IMR-90 (cell line): Measurements from ENCODE around the gene IFT52. TPM values are rescaled to one million over a fixed set of nuclear protein-coding genes. Genes with fewer than 3 reads are reported as not detected.

Experiments
- ATAC-seq: fragments of 200-7000 bp; cut with Tn5 transposase; 2 replicates; pipeline ENCODE4 v1.9.1; 2020; ENCODE audit warnings: low read depth, mild to moderate bottlenecking, moderate library complexity
- BruUV-seq: library from RNA; stranded (reverse); fragments of 400-500 nt; replicated peaks from 2 replicates; lab custom pipeline; 2021; lab: Mats Ljungman, UMichigan
- CTCF ChIA-PET: fragments of 300-600 bp; formaldehyde crosslinking; extraction: SDS; loops from one replicate; lab custom pipeline; 2021; ENCODE audit warnings: antibody characterized with exemption; lab: Yijun Ruan, JAX
- POLR2A ChIA-PET: fragments of 300-600 bp; sonication (Branson Sonifier 250); formaldehyde crosslinking; loops from one replicate; lab custom pipeline; 2022; ENCODE audit warnings: antibody characterized with exemption; ENCODE audit not compliant: unreplicated experiment; lab: Charles Lee
- DNase-seq: peaks from one replicate; pipeline ENCODE4 v3.0.0; 2013
- H2AFZ ChIP-seq: replicated peaks from 2 replicates; pipeline ENCODE3; 2013; ENCODE audit warnings: low read length, mild to moderate bottlenecking; ENCODE audit not compliant: poor library complexity
- H2AK5ac ChIP-seq: 2 replicates; pipeline ENCODE4 v1.6.1; 2013; ENCODE audit warnings: low read depth, low read length, inconsistent platforms
- H2AK9ac ChIP-seq: replicated peaks from 2 replicates; pipeline ENCODE3; 2013; ENCODE audit warnings: mild to moderate bottlenecking, low read depth, low read length, moderate library complexity; ENCODE audit not compliant: poor library complexity
- H2BK120ac ChIP-seq: 2 replicates; pipeline ENCODE4 v1.6.1; 2013; ENCODE audit warnings: low read depth, low read length, inconsistent platforms
- H2BK15ac ChIP-seq: 3 replicates; pipeline ENCODE4 v1.6.1; 2013; ENCODE audit warnings: low read depth, low read length, inconsistent platforms
- H2BK20ac ChIP-seq: 2 replicates; pipeline ENCODE4 v1.6.1; 2013; ENCODE audit warnings: low read depth, mild to moderate bottlenecking, inconsistent platforms, low read length, moderate library complexity
- H2BK5ac ChIP-seq: 2 replicates; pipeline ENCODE4 v1.6.1; 2013; ENCODE audit warnings: mild to moderate bottlenecking, low read depth, low read length, inconsistent platforms; ENCODE audit not compliant: poor library complexity, severe bottlenecking
- H3K14ac ChIP-seq: replicated peaks from 2 replicates; pipeline ENCODE4 v1.6.1; 2013; ENCODE audit warnings: low read depth, low read length, inconsistent platforms
- H3K18ac ChIP-seq: 2 replicates; pipeline ENCODE4 v1.6.1; 2013; ENCODE audit warnings: low read depth, low read length, control low read depth
- H3K23ac ChIP-seq: 2 replicates; pipeline ENCODE4 v1.6.1; 2013; ENCODE audit warnings: low read depth, low read length, inconsistent platforms
- H3K27ac ChIP-seq: 2 replicates; pipeline ENCODE4 v1.5.1; 2013; ENCODE audit warnings: mild to moderate bottlenecking, control low read depth, low read length; ENCODE audit not compliant: insufficient read depth
- H3K27me3 ChIP-seq: 2 replicates; pipeline ENCODE4 v1.6.1; 2013; ENCODE audit warnings: low read length; ENCODE audit not compliant: control insufficient read depth, insufficient read depth
- H3K36me3 ChIP-seq: 2 replicates; pipeline ENCODE4 v1.6.1; 2013; ENCODE audit warnings: low read length, mixed read lengths; ENCODE audit not compliant: control insufficient read depth, insufficient read depth
- H3K4ac ChIP-seq: 2 replicates; pipeline ENCODE4 v1.6.1; 2013; ENCODE audit warnings: low read depth, low read length, inconsistent platforms
- H3K4me1 ChIP-seq: 2 replicates; pipeline ENCODE4 v1.6.1; 2013; ENCODE audit warnings: low read length, mixed read lengths; ENCODE audit not compliant: control insufficient read depth, insufficient read depth
- H3K4me2 ChIP-seq: 2 replicates; pipeline ENCODE4 v1.6.1; 2013; ENCODE audit warnings: low read depth, mild to moderate bottlenecking, control low read depth, low read length, moderate library complexity
- H3K4me3 ChIP-seq: 2 replicates; pipeline ENCODE4 v1.5.1; 2013; ENCODE audit warnings: low read depth, mild to moderate bottlenecking, control low read depth, low read length, moderate library complexity; ENCODE audit not compliant: insufficient read depth
- H3K56ac ChIP-seq: 2 replicates; pipeline ENCODE4 v1.6.1; 2013; ENCODE audit warnings: low read length, inconsistent platforms; ENCODE audit not compliant: insufficient read depth; ENCODE audit errors: extremely low read depth
- H3K79me1 ChIP-seq, 2 experiments: 2 replicates each; pipeline ENCODE4 v1.6.1; 2013; ENCODE audit warnings: low read length in 2 of 2, inconsistent platforms in 1 of 2, low read depth in 1 of 2
- H3K9ac ChIP-seq: 2 replicates; pipeline ENCODE4 v1.6.1; 2013; ENCODE audit warnings: low read depth, low read length, control low read depth
- H3K9me1 ChIP-seq: 2 replicates; pipeline ENCODE4 v1.6.1; 2013; ENCODE audit warnings: low read length, inconsistent platforms; ENCODE audit not compliant: insufficient read depth
- H3K9me3 ChIP-seq: 2 replicates; pipeline ENCODE4 v1.6.1; 2013; ENCODE audit warnings: low read length; ENCODE audit not compliant: control insufficient read depth, insufficient read depth
- H4K20me1 ChIP-seq: 2 replicates; pipeline ENCODE4 v1.6.1; 2013; ENCODE audit warnings: low read length, inconsistent platforms; ENCODE audit not compliant: insufficient read depth
- H4K5ac ChIP-seq: 2 replicates; pipeline ENCODE4 v1.6.1; 2013; ENCODE audit warnings: mild to moderate bottlenecking, low read depth, low read length, control low read depth
- H4K8ac ChIP-seq, 2 experiments: 2 replicates each; pipeline ENCODE4 v1.6.1; 2013; ENCODE audit warnings: low read depth in 2 of 2, low read length in 2 of 2, control low read depth in 1 of 2, inconsistent platforms in 1 of 2
- H4K91ac ChIP-seq: 2 replicates; pipeline ENCODE4 v1.6.1; 2013; ENCODE audit warnings: low read depth, low read length, inconsistent platforms; ENCODE audit not compliant: insufficient read depth
- CEBPB ChIP-seq: IDR thresholded peaks from 2 replicates; pipeline ENCODE4 v1.6.1; 2012; ENCODE audit warnings: low read depth, low read length, improper control_type of control experiment
- CHD1 ChIP-seq: IDR thresholded peaks from 2 replicates; pipeline ENCODE4 v1.6.1; 2012; ENCODE audit warnings: low read depth, low read length, improper control_type of control experiment
- FOS ChIP-seq: fragments of 150-350 bp; IDR thresholded peaks from 2 replicates; pipeline ENCODE4 v1.6.1; 2016; ENCODE audit warnings: low read depth, low read length
- MAZ ChIP-seq: IDR thresholded peaks from 2 replicates; pipeline ENCODE4 v1.6.1; 2012; ENCODE audit warnings: low read depth, mild to moderate bottlenecking, low read length, improper control_type of control experiment, moderate library complexity, borderline replicate concordance
- MXI1 ChIP-seq: IDR thresholded peaks from 2 replicates; pipeline ENCODE4 v1.6.1; 2012; ENCODE audit warnings: low read depth, mild to moderate bottlenecking, low read length, moderate library complexity, borderline replicate concordance
- NFE2L2 ChIP-seq: fragments of 150-350 bp; IDR thresholded peaks from 2 replicates; pipeline ENCODE4 v1.6.1; 2016; ENCODE audit warnings: low read depth, mild to moderate bottlenecking, low read length
- POLR2A ChIP-seq: IDR thresholded peaks from 2 replicates; pipeline ENCODE4 v1.6.1; 2012; ENCODE audit warnings: mild to moderate bottlenecking, low read depth, low read length
- RAD21 ChIP-seq: IDR thresholded peaks from 2 replicates; pipeline ENCODE4 v1.6.1; 2012; ENCODE audit warnings: low read length, improper control_type of control experiment
- WGBS, 2 experiments: methylation state at CpG; one replicate each; pipeline versions ENCODE4 v1.1.5 to v1.1.7; 2013; ENCODE audit warnings: missing lambda C conversion rate in 2 of 2; ENCODE audit not compliant: insufficient read length in 1 of 2; ENCODE audit errors: extremely low coverage in 2 of 2; 5-methylcytosine and 5-hydroxymethylcytosine counted together
- dilution Hi-C: fragments of 300-500 bp; cut with HindIII; formaldehyde crosslinking; loops from one replicate; pipeline ENCODE4 v1.14.3; 2018; ENCODE audit warnings: low sequenced_read_pairs; ENCODE audit not compliant: unreplicated experiment
- in situ Hi-C: fragments of 300-500 bp; cut with MboI; formaldehyde crosslinking; loops from 3 replicates; pipeline ENCODE4 v1.14.3; 2019; ENCODE audit warnings: low sequenced_read_pairs, inconsistent platforms, mixed read lengths
- intact Hi-C: fragments of 100-400 bp; cut with micrococcal nuclease; formaldehyde crosslinking; loops from 2 replicates; pipeline ENCODE4 v1.10.0; 2022
- polyA plus RNA-seq, 3 experiments: library from polyadenylated mRNA; depleted of rRNA; stranded (reverse); fragments of >200 nt; gene quantifications; 2 replicates each; pipeline ENCODE4 v1.2.3, GENCODE V29; 2012; ENCODE audit warnings: low replicate concordance in 1 of 3
- total RNA-seq: library from RNA; depleted of rRNA; stranded (reverse); fragments of >200 nt; gene quantifications from 2 replicates; pipeline ENCODE4 v1.2.3, GENCODE V29; 2012
- TF ChIP-seq, protein P1 (sequence below): conservative IDR thresholded peaks from 2 replicates; pipeline ENCODE4 v1.5.1; 2012; ENCODE audit warnings: mild to moderate bottlenecking, low read depth, low read length, improper control_type of control experiment
- TF ChIP-seq, protein P2 (sequence below): fragments of 150-350 bp; IDR thresholded peaks from 2 replicates; pipeline ENCODE4 v1.6.1; 2016; ENCODE audit warnings: low read depth, mild to moderate bottlenecking, low read length, moderate library complexity, borderline replicate concordance

IFT52 gene
- total and polyA plus RNA-seq, 2 of the 4 experiments (the other 2 are of a cell fraction): 31.2 to 55.6 TPM

DNA sequence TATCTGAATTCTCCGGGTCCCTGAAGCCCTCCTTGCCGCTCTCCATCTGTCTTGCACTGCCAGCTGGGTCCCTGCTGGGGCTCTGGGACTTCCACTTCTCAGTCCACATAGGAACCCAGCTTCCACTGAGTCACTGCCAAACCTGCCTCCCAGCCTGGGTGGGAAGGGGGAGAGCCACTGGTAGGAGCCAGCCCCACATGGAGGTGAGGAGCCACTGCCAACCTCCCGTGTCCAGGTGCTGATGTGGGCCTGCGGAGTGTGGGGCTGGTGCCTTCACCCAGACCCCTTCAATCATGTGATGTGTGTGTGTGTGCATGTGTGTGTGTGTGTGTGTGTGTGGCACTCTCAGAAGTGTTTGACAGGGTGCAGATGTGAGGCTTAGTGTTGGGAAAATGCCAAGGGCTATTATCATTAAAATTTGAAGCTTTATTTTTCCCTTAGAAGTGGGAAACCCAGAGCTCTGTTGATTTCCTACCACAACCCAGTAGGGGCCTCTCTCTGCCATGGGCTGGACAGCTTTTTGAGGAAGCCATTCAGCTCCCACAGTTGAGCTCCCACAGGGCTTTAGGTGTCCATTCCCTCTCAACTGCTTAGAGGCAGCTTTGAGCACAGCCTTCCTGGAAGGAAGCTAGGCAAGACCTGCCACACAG, 41.2 kb upstream of the IFT52 start:
- Histone ChIP-seq H4K5ac (no peak overlapping the region), H4K20me1 (no peaks in the 10 kb centered on the region), H3K4me2 (no peak overlapping the region), H3K18ac (no peak overlapping the region), H3K27ac (no peak overlapping the region), H2BK15ac (no peak overlapping the region), H2BK120ac (no peak overlapping the region), H2AK9ac (no peak overlapping the region), H3K36me3 (no peaks in the 10 kb centered on the region), H3K9me3 (peaks cover 6% of the 10 kb centered on the region), H3K56ac (no peak overlapping the region), H3K4me3 (no peak overlapping the region), H3K4ac (no peak overlapping the region), H3K14ac (no peak overlapping the region), H4K8ac (no peak overlapping the region), H3K9ac (no peak overlapping the region), H2BK20ac (no peak overlapping the region), H3K4me1 (no peaks in the 10 kb centered on the region), H3K9me1 (no peaks in the 10 kb centered on the region), H3K27me3 (no peaks in the 10 kb centered on the region; the same call in 1 of the 2 replicates), H2BK5ac (no peak overlapping the region), H2AK5ac (no peak overlapping the region), H4K91ac (no peak overlapping the region), H2AFZ (no peak overlapping the region), H3K79me1 (no peaks in the 10 kb centered on the region), H3K23ac (no peak overlapping the region)
- no CpG with 5 or more reads among the region's 4 CpGs for WGBS, 2 experiments
- TF ChIP-seq, protein P1, sequence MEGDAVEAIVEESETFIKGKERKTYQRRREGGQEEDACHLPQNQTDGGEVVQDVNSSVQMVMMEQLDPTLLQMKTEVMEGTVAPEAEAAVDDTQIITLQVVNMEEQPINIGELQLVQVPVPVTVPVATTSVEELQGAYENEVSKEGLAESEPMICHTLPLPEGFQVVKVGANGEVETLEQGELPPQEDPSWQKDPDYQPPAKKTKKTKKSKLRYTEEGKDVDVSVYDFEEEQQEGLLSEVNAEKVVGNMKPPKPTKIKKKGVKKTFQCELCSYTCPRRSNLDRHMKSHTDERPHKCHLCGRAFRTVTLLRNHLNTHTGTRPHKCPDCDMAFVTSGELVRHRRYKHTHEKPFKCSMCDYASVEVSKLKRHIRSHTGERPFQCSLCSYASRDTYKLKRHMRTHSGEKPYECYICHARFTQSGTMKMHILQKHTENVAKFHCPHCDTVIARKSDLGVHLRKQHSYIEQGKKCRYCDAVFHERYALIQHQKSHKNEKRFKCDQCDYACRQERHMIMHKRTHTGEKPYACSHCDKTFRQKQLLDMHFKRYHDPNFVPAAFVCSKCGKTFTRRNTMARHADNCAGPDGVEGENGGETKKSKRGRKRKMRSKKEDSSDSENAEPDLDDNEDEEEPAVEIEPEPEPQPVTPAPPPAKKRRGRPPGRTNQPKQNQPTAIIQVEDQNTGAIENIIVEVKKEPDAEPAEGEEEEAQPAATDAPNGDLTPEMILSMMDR: no peak
- TF ChIP-seq POLR2A (no peak), MXI1 (no peak), RAD21 (no peak), CEBPB (no peak), MAZ (no peak), NFE2L2 (no peak), FOS (no peak), CHD1 (no peak)
- TF ChIP-seq, protein P2, sequence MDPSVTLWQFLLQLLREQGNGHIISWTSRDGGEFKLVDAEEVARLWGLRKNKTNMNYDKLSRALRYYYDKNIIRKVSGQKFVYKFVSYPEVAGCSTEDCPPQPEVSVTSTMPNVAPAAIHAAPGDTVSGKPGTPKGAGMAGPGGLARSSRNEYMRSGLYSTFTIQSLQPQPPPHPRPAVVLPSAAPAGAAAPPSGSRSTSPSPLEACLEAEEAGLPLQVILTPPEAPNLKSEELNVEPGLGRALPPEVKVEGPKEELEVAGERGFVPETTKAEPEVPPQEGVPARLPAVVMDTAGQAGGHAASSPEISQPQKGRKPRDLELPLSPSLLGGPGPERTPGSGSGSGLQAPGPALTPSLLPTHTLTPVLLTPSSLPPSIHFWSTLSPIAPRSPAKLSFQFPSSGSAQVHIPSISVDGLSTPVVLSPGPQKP: no peak
- dilution Hi-C loops (no loop called here), in situ Hi-C loops (no loop called here), intact Hi-C loops (no loop called here)
- no TSS peak for BruUV-seq
- POLR2A ChIA-PET: interaction anchor here (0.6 kb wide), 1 partner anchor 34 kb away, joined by 4 read pairs; no protein-coding TSS in a partner anchor
- DNase-seq: no peak
- no peak for ATAC-seq
- CTCF ChIA-PET: no interaction called here
